GM19099 (cell line): Measurements from ENCODE around the gene SPOPL.
A peak's percentile ranks its signal among the peaks of the same experiment; 100 is the strongest.

Experiments used
- POLR2A ChIP-seq: IDR thresholded peaks from 3 replicates; pipeline ENCODE4 v1.6.1; 2011; ENCODE audit warnings: low read depth; ENCODE audit not compliant: insufficient read length; ENCODE audit errors: extremely low read depth

Gene SPOPL

GRCh38 chr2:138501425-138502254, at the start of gene SPOPL:
Gene SPOPL, plus strand, starts transcription at chr2:138501770. Its CDS starts 48,447 bp downstream, at chr2:138550217.
- TF ChIP-seq POLR2A = peak; percentile 91

- no peak for TF ChIP-seq POLR2A
Observed at GRCh38 chr2:138452324-138452723, 49.2 kb upstream of the SPOPL start.

GRCh38 chr2:138453815-138454214, 47.8 kb upstream of the SPOPL start:
- TF ChIP-seq POLR2A = no peak

- TF ChIP-seq POLR2A = no peak
Observed at GRCh38 chr2:138454761-138455160, 46.8 kb upstream of the SPOPL start.

- TF ChIP-seq POLR2A = no peak
Observed at GRCh38 chr2:138455275-138455674, 46.3 kb upstream of the SPOPL start.

GRCh38 chr2:138455691-138456090, 45.9 kb upstream of the SPOPL start:
- no peak for TF ChIP-seq POLR2A

GRCh38 chr2:138468617-138469016, 33.0 kb upstream of the SPOPL start:
- TF ChIP-seq POLR2A = no peak

- no peak for TF ChIP-seq POLR2A
Observed at GRCh38 chr2:138469411-138469810, 32.2 kb upstream of the SPOPL start.

- no peak for TF ChIP-seq POLR2A
Observed at GRCh38 chr2:138470941-138471340, 30.6 kb upstream of the SPOPL start.

GRCh38 chr2:138474100-138474825, 27.3 kb upstream of the SPOPL start:
- no peak for TF ChIP-seq POLR2A

- no peak for TF ChIP-seq POLR2A
Observed at GRCh38 chr2:138475277-138475776, 26.2 kb upstream of the SPOPL start.

GRCh38 chr2:138476186-138476585, 25.4 kb upstream of the SPOPL start:
- no peak for TF ChIP-seq POLR2A

- TF ChIP-seq POLR2A = no peak
Observed at GRCh38 chr2:138476940-138477339, 24.6 kb upstream of the SPOPL start.

- no peak for TF ChIP-seq POLR2A
Observed at GRCh38 chr2:138485019-138485418, 16.6 kb upstream of the SPOPL start.

GRCh38 chr2:138486363-138487198, 15.0 kb upstream of the SPOPL start:
- no peak for TF ChIP-seq POLR2A
